NCI-H226 (cell line): Measurements from ENCODE around the gene HCST.

ENCODE experiments used
- DNase-seq: peaks from one replicate; pipeline ENCODE4 v3.0.0-alpha.2; 2015

HCST gene, protein sequence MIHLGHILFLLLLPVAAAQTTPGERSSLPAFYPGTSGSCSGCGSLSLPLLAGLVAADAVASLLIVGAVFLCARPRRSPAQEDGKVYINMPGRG

DNA sequence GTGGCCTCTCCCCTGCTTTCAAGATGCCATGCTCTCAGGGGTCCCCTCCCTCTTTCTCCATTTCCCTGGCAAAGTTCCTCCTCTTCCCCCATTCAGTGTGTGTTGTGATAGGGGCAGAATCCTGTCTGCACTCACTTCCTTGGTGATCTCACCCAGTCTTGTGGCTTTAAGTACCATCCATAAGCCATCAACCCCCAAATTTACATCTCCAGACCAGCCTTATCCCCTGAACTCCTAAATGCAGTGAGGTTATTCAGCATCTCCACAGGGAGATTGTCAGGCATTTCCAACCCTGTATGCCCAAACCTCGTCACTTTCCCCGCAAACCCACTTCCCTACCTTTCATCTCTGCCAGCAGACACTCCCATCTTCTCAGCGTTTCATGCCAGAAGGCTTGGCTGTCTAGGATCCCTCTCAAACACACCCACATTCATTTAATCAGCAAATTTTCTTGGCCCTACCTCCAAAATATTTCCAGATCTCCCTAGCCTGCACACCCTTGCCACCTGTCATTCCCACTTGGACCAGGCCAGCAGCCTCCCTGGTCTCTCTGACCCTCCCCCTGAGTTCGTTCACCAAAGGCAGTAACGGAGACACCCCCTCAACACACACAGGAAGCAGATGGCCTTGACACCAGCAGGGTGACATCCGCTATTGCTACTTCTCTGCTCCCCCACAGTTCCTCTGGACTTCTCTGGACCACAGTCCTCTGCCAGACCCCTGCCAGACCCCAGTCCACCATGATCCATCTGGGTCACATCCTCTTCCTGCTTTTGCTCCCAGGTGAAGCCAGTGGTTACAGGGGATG, at the start of gene HCST:
HCST (plus strand) TSS at position 676 of the 808 bp plus-strand sequence; CDS start at position 741, 65 bp downstream.
- DNase-seq, result peak; percentile 83

DNA sequence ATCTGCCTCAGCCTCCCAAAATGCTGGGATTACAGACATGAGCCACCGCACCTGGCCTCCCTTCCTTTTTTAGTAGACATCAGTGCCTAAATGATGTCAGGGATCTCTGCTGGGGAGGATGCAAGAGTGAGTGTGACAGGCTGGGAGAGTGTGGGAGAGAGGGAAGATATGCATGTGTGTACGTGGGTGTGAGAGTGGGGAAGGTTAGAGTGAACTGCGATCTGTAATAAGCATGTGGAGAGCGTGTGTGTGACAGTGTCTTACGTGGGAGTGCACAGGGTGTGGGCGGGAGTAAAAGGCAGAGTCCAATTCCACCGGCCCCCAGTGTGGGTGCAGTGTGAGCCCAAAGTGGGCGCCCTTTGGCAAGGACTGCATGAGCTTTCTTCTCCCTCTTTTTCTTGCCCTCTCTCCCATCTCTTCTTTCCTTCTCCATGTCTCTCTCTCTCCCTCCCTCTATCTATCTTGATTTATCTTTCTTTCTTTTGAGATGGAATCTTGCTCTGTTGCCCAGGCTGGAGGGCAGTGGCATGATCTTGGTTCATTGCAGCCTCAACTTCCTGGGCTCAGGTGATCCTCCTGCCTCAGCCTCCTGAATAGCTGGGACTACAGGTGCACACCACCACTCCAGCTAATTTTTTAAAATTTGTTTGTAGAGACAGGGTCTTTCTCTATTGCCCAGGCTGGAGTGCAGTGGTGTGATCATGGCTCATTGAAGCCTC, 49.1 kb upstream of the HCST start:
- DNase-seq, result no peak

DNA sequence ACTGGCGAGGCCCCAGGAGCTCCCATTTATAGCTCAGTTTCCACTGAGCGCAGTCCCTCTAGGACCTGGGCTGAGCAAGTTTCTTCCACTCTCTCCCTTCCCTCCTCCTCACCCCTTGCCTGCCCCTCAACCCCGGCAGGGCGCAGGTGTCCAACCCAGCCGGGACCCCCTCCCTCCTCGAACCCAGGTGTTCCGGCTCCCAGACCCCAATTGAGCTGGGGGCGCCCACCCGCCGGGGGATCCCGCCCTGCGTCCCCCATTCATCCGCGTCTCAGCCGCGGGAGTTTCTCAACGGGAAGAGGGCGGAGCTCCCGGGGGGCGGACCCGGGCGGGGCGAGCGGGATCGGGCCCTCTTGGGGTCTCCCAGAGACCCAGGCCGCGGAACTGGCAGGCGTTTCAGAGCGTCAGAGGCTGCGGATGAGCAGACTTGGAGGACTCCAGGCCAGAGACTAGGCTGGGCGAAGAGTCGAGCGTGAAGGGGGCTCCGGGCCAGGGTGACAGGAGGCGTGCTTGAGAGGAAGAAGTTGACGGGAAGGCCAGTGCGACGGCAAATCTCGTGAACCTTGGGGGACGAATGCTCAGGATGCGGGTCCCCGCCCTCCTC, 45.7 kb upstream of the HCST start, which contains the start of gene KIRREL2:
KIRREL2 (plus strand) TSS at position 366 of the 604 bp plus-strand sequence; CDS start at position 575, 209 bp downstream.
- DNase-seq, result no peak

DNA sequence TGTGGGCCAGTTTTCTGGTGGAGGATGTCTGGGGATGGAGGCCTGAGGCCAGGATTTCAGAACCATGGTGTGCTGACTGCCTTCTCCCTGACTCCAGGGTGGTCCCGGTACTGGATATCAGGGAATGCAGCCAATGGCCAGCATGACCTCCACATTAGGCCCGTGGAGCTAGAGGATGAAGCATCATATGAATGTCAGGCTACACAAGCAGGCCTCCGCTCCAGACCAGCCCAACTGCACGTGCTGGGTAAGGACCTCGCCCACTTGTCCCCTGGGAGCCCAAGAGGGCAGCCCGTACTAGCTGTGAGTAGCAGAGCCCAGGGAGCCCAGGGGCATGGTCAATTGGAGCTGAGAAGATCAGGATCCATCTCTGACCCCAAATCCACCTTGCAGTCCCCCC, 44.0 kb upstream of the HCST start:
- DNase-seq, result no peak

DNA sequence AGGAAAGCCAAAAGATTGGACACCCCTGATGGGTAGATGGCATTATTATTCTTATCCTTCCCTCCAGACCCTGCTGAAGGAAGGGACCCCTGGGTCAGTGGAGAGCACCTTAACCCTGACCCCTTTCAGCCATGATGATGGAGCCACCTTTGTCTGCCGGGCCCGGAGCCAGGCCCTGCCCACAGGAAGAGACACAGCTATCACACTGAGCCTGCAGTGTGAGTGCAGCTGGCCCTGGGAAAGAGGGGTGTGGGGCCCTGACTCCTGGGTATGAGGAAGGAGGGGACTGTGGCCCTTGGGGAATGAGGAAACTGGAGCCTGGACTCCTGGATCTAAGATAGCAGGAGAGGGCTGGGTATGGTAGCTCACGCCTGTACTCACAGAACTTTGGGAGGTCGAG, 42.9 kb upstream of the HCST start:
- no peak for DNase-seq

DNA sequence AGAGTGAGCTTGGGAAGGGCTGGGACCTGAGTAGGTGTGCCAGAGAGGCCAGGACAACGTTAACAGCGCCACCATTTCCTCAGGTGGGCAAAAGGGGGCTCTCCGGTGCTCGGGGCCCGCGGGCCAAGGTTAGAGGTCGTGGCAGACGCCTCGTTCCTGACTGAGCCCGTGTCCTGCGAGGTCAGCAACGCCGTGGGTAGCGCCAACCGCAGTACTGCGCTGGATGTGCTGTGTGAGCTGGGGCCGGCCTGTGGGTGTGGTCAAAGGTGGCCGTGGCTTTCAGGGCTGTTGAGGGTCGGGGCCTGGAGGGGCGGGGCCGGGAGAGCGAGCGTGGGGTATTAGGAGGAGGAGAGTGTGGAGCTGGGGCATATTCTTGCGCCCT, 41.9 kb upstream of the HCST start:
- DNase-seq, result no peak

DNA sequence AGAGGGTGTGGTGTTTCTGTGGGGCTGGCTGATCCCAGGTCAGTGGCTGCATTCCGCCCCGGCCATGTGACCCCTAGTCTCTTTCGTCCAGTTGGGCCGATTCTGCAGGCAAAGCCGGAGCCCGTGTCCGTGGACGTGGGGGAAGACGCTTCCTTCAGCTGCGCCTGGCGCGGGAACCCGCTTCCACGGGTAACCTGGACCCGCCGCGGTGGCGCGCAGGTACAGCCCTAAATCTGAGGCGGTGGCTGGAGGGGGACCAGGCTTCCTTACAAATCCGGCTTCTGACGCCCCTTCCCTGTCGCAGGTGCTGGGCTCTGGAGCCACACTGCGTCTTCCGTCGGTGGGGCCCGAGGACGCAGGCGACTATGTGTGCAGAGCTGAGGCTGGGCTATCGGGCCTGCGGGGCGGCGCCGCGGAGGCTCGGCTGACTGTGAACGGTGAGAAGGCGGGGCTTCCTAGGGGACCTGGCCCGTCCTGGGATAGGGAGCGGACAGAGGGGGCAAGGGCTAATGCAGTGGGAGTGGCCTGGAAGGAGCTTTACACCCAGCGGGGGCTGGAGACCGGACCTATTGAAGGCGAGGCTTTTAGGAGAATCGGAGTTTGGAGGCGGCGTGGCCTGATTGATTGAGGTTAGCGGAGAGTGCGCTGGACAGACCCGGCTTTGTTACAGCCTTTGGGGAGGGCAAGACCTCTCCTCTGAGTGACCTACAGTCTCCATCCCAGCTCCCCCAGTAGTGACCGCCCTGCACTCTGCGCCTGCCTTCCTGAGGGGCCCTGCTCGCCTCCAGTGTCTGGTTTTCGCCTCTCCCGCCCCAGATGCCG, 41.3 kb upstream of the HCST start:
- no peak for DNase-seq

DNA sequence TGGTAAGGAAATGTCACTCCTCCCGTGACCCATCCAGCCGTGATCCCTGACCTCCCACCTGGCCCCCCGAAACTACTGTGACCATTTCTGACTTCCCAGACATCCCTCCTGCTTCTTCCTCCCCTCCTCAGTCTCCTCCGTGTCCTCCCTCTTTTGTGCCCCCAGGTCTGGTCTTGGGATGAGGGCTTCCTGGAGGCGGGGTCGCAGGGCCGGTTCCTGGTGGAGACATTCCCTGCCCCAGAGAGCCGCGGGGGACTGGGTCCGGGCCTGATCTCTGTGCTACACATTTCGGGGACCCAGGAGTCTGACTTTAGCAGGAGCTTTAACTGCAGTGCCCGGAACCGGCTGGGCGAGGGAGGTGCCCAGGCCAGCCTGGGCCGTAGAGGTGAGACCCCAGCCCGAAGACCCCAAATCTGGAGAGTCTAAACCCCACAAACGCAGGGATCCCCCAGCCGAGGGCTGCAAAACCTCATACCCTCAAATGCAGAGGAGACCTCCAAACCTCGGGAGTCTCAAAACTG, 40.6 kb upstream of the HCST start:
- no peak for DNase-seq

DNA sequence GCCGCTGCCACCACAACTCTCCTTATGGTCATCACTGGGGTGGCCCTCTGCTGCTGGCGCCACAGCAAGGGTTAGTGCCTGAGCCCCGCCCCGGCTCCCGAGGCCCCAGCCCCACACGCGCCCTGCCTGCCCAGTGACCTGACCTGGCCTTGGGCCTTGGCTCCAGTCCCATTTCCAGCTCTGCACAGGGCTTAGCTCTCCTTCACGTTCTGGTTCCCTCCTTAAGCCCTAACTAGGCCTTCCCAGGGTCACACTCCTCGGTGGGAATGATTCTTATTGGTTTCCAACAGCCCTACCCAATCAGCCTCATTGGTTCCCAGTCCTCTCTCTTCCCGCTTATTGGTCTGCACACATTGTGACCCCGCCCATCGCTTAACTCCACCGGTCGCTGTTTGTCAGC, 39.8 kb upstream of the HCST start:
- no peak for DNase-seq

DNA sequence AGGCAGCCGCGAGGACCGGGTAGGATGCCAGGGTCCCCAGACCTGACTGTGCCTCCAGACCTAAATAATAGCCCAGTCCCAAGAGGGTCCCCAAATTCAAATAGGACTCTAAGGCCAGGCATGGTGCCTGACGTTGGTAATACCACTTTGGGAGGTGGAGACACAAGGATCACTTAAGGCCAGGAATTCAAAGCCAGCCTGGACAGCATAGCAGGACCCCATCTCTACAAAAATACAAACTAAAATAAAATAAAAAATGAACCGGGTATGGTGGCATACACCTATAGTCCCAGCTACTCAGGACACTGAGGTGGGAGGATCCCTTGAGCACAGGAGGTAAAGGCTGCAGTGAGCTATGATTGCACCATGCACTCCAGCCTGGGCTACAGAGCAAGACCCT, 39.3 kb upstream of the HCST start:
- no peak for DNase-seq

DNA sequence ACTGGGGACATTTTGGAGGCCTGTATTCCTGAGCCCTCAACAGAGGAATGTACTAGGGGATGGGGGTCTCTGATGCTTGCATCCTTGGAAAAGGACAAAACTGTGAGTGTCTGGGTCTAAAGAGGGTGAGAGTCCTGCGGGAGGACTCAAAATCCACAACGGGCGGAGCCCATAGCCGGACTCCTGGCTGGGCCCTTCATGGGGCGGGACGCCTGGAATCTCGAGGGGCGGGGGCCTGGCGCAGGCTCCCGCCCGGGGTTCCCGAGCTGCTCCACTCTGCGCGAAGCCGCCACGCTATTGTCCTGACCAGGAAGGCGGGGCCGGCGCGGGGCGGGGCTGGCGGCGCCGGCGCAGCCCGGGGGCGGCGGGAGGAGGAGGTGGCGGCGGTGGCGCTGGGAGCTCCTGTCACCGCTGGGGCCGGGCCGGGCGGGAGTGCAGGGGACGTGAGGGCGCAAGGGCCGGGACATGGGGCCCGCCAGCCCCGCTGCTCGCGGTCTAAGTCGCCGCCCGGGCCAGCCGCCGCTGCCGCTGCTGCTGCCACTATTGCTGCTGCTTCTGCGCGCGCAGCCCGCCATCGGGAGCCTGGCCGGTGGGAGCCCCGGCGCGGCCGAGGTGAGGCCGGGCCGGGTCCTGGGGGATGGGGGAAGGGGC, 34.0 kb upstream of the HCST start, which contains the start of gene APLP1:
APLP1 (plus strand) TSS at position 403 of the 651 bp plus-strand sequence; CDS start at position 466, 63 bp downstream.
- DNase-seq, result peak; percentile 58

DNA sequence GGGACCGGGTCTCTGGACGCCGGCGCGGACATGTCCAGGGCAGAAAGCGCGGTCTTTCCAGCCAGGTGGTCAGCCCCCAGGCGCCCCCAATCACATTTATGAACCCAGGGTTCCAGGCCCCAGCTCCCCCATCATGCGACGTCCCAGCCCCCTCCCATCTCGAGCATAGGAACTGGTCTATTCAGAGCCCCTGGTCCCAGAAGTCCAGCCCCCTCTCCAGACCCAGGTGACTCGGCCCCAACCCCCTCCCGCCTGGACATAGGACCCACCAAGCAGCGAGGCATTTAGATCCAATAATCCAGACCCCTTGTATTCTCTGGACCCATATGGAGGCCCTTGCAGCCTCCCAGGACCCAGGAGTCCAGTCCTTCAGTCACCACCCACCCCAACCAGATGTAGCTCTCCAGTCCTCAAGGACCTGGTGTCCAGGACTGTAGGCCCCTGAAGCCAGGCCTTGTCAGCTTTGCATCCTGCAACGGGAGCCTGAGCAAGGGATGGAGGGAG, 33.5 kb upstream of the HCST start:
- no peak for DNase-seq

DNA sequence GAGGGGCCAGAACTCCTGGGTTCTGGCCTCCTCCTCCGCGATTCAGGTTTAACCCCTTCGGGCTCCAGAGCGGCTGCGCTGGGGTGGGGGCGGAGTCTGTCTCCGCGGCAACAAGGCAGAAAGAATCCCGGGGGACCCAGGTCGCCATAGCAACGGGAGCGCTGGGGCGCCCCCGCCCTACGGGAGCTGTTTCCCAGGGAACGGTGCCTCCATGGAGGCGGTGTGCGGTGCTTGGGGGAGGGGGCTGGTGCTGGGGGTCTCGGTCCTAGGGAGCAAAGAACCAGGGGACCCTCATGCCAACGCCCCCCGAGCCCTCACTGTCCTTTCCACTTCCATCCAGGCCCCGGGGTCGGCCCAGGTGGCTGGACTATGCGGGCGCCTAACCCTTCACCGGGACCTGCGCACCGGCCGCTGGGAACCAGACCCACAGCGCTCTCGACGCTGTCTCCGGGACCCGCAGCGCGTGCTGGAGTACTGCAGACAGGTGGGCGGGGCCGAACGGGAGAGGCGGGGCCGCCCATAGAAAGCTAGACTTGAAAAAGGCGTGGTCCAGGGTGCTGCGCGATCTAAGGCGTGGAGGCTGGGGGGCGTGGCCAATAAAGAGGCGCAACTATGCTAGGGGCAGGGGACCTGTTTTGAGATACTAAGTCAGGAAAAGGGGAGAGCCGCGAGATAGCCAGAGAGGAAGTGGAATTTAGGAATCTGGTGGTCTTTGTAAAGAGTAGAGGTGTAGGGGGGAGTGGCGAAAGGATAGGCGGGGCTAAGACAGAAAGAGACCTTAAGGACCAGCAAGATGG, 32.8 kb upstream of the HCST start:
- DNase-seq, result peak; percentile 90

DNA sequence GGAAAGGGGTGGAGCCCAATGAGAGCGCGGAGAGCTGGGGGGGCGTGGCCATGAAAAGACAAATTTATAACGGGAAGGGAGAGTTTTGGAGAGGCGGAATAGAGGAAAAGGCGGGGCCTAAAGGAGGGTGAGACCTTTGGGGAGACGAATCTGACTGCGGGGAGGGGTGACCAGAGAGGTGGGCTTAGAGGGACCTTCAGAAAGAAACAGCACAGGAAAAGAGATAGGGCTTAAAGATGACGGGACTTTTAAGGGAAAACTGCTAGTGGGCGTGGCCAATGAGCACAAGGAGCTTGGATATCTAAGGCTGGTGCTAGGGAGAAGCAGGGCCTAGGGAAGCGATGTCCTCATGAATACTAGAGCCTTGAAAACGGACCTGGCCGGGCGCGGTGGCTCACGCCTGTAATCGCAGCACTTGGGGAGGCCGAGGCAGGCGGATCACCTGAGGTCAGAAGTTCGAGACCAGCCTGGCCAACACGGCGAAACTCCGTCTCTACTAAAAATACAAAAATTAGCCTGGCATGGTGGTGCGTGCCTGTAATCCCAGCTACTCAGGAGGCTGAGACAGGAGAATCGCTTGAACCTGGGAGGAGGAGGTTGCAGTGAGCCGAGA, 32.1 kb upstream of the HCST start:
- DNase-seq, result peak; percentile 77

DNA sequence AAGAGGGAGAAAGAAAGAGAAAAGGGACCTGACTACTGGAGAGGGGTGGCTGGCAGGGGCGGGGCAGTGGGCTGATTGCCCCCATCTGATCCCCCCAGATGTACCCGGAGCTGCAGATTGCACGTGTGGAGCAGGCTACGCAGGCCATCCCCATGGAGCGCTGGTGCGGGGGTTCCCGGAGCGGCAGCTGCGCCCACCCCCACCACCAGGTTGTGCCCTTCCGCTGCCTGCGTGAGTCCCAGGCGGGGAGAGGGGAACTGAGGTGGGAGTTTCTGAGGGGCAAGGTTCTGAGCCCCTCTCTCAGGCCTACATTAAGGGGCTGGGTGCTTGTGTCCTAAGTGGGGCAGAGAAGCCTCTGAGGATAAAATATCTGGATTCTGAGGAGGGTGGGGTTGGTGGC, 31.5 kb upstream of the HCST start:
- DNase-seq, result no peak

DNA sequence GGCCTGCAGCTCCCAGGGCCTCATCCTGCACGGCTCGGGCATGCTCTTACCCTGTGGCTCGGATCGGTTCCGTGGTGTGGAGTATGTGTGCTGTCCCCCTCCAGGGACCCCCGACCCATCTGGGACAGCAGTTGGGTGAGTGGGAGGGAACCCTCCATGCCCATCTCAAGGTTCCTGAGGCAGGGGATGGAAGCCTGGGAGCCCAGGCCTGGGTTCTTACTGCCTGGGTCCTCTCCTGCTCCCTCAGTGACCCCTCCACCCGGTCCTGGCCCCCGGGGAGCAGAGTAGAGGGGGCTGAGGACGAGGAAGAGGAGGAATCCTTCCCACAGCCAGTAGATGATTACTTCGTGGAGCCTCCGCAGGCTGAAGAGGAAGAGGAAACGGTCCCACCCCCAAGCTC, 30.7 kb upstream of the HCST start:
- no peak for DNase-seq

DNA sequence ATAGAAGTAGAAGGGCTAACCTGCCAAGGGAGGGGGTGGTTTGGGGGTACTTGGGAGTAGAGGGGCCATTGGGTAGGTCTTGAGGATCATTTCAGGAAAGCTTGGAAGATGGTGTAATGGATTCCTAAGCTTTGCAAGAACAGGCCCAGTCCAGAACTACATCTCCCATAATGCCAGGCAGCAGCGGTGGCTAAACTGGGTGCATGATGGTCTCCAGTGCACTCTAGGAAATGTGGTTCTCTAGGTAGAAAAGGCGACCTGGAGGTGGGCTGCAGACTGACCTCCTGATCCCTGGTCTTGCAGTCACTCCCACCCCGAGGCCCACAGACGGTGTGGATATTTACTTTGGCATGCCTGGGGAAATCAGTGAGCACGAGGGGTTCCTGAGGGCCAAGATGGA, 30.1 kb upstream of the HCST start:
- no peak for DNase-seq

DNA sequence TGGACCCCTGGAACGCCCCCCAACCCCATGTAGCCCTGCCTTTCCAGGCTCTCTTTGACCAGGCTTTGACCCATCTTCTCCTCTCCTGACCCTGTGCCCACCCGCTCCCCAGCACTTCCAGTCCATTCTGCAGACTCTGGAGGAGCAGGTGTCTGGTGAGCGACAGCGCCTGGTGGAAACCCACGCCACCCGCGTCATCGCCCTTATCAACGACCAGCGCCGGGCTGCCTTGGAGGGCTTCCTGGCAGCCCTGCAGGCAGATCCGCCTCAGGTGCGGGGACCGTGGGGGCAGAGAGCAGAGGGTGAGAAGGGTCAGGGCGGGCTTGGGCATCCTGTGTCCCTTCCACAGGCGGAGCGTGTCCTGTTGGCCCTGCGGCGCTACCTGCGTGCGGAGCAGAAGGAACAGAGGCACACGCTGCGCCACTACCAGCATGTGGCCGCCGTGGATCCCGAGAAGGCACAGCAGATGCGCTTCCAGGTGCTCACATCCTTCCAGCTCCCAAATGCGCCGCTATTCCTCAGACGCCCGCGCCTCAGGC, 27.9 kb upstream of the HCST start:
- no peak for DNase-seq

DNA sequence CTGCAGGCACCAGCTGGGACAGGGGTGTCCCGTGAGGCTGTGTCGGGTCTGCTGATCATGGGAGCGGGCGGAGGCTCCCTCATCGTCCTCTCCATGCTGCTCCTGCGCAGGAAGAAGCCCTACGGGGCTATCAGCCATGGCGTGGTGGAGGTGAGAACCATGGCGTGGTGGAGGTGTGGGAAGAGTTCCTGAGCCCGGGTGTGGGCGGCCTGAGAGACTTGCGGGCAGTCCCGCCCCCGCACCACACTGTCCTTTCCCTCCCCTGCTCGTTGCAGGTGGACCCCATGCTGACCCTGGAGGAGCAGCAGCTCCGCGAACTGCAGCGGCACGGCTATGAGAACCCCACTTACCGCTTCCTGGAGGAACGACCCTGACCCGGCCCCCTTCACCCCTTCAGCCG, 23.3 kb upstream of the HCST start:
- DNase-seq, result no peak

DNA sequence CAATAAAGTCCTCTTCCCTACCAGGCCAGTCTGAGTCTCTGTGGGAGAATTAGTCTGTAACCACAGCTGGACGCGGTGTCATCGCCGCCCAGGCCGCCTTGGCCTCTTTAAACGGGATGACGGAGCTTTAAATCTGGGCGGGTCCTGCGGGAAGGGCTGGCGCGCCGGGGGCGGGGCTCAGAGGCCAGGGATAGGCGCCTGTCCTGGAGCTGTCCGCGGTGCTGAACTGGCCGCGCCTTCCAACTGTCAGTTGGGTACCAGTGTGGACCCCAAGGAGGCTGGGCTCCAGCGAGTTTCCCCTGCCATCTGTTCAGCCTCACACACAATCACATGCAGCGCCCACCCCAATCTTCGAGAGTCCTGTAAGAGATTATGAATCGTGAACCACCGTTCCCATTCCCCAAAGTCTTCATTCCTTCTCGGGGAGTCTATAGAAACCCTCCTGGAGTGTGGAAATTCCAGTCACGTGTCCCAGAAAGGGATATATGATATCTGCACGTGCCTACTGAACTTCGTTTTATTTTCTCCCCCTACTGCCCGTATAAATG, 22.5 kb upstream of the HCST start:
- peak; percentile 82 for DNase-seq
